Skin of body (tissue), 2 donors: ENCODE results near the gene QPCTL. TPM values are rescaled to one million over a fixed set of nuclear protein-coding genes. Genes with fewer than 3 reads are reported as not detected.
"Not testable (repeated sequence)": the region's sequence is repeated elsewhere in the genome, so short reads cannot be mapped to it uniquely, and the experiment has no call there.

Source experiments
- DNase-seq: peaks from one replicate; lab custom pipeline; 2025; lab: John Stamatoyannopoulos, UW
- total RNA-seq: library from RNA; depleted of rRNA; stranded (reverse); fragments of >200 nt; gene quantifications from one replicate; pipeline ENCODE4 v1.2.3, GENCODE V29; 2014

Gene QPCTL
- total RNA-seq, 1 donor from 2014 or later, result 3.4 TPM

GRCh38 chr19:45674946-45675345, 17.5 kb upstream of the QPCTL start:
- DNase-seq, result no peak

GRCh38 chr19:45676851-45677263, 15.6 kb upstream of the QPCTL start:
- no peak for DNase-seq

GRCh38 chr19:45677351-45678230, 14.9 kb upstream of the QPCTL start:
- no peak for DNase-seq

DNA sequence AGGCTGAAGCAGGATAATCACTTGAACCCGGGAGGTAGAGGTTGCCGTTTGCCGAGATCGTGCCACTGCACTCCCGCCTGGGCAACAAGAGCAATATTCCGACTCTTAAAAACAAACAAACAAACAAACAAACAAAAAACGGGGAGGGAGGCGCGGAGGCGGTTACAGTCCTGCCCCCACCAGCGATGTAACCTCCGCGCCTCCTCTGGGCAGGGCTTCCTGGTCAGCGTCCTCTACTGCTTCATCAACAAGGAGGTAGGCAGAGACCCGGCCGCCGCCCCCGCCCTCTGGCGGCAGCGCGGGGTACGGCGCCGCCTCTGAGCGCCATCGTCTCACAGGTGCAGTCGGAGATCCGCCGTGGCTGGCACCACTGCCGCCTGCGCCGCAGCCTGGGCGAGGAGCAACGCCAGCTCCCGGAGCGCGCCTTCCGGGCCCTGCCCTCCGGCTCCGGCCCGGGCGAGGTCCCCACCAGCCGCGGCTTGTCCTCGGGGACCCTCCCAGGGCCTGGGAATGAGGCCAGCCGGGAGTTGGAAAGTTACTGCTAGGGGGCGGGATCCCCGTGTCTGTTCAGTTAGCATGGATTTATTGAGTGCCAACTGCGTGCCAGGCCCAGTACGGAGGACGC, 11.0 kb upstream of the QPCTL start:
- DNase-seq, result peak; percentile 26

DNA sequence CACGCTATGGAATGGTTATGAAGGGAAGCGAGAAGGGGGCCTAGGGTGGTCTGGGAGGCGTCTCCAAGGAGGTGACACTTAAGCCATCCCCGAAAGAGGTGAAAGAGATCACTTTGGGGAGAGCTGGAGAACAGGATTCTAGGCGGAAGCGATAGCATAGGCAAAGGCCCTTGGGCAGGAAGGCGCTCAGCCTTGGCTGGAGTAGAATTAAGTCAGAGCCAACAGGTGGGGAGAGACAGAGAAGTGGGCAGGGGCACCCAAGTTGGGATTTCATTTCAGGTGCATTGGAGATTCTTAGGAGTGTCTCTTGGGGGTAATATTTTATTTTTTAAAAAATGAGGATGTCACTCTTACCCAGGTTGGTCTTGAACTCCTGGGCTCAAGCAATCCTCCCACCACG, 10.3 kb upstream of the QPCTL start:
- no peak for DNase-seq

DNA sequence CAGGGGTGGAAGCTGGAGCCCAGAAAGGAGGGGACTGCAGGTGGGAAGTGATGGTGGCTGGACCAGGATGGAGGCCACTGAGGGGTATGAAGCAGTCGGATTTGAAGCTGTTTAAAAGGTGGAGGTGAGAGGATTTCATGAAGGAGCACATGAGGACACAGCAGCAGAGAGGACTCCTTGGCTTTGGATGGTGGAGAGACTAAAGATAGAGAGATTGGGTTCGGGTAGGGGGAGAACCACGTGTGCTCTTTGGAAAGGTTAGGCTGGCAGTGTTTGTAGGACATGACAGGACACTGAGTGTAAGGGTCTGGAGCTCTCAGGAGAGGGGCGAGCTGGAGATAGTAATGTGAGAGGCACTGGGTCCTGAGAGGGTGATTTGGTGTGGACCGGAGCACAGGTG, 9.6 kb upstream of the QPCTL start:
- no peak for DNase-seq

- DNase-seq, result not testable (repeated sequence)
Observed at GRCh38 chr19:45685045-45685444, 7.4 kb upstream of the QPCTL start.

GRCh38 chr19:45687599-45687998, 4.9 kb upstream of the QPCTL start:
- no peak for DNase-seq

GRCh38 chr19:45691516-45692186, 815 bp upstream of the QPCTL start, which contains the start of gene SNRPD2:
Gene SNRPD2 (minus strand): TSS chr19:45691953. CDS start chr19:45691888, 65 bp downstream.
- peak; percentile 95 for DNase-seq

DNA sequence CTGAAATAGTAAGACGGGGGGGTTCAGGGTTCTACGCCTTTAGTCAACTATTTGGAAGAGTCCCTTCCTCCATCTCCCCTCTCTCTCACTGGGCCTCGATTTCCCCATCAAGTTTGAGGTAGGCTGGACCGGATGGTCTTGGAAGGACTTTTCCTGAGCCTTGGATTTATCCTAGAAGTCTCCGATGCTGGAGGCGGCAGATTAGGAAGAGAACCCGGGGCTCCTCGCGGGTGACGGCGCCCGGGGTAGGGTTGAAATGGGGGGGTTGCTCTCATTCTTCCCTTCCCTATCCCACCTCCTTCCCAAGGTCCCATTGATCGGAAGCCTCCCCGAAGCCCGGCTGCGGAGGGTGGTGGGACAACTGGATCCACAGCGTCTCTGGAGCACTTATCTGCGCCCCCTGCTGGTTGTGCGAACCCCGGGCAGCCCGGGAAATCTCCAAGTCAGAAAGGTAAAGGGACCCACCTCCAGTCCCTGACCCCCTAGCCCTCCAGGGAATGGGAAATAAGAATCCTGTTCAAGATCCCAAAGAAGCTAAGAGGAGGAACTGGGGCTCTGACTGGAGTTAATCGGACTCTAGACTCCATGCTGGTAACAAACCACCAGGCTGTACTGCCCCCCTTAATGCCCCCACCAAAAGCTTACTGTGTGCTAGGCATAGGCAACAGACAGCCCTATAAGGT, 781 bp downstream of the QPCTL start:
- peak; percentile 18 for DNase-seq

- no peak for DNase-seq
Observed at GRCh38 chr19:45701676-45702075, 9.2 kb downstream of the QPCTL start.

GRCh38 chr19:45705115-45705514, 12.6 kb downstream of the QPCTL start:
- no peak for DNase-seq

GRCh38 chr19:45705710-45706415, 13.4 kb downstream of the QPCTL start:
- no peak for DNase-seq

DNA sequence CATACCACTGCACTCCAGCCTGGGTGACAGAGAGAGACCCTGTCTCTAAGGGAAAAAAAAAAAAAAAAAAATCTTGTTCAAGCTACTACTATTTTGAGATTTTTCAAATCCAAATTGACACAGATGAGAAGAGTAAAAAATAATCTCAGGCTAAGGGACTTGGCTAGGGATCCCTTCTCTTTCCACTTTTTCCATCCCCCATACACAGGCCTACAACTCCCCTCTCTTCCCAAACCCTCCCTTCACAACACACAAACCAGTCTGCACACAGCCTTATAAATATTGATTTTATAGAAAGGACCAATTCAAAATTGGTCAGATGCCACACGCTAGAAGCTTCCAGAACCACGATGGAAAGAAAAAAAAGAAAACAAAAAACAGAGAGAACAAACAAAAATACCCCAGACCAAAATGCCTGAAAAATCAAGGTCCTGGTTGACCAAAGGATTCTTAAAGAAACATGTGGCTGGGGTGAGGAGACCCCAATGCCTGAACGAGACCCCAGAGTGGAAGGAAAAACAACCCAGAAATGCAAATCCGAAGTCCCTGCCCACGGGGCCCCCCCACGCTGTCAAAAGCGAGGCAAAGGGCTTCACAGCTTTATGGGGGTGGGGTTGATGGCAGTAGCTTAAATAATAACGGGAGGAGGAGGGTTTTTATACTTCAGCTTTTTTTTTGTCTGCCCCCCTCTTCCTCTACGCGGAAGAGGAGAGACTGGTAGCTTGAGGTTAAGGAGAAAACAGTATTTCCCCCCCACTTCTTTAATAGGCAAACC, 18.1 kb downstream of the QPCTL start:
- DNase-seq, result no peak

DNA sequence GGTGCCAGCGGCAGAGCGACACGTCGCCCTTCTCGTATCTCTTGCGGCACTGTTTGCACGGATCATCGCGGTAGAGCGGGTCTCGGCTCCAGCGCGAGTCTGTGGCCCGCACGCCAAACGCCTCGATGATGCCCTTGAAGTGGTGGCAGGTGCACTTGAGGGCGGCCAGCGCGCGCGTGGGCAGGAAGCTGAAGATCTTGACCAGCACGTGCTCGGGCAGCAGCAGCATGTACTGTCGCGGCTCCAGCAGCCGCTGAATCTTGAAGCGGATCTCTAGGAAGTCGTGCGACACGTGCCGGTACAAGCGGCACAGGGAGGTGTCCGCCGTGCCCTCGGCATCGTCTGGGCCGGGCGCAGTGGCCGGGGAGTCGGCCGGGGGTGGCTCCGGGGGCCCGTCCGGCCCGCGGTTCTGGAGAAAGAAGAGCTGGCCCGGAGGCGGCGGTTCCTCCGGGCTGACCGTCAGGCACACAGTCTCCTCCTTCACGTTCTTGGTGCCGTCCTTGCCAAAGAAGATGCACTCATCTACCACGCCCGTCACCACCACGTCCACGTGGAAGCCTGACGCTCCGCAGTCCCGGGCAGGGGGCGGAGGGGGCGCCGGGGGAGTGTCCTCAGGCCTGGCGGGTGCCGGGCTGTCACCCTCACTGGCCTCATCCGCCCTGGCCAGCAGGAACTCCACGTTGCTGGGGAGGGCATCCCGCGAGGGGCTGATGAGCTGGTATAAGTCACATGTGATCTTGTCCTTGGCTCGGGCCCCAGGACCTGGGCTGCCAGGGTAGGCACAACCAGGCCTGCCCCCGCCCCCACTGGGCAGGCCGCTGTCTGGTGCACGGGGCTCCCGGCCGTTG, 19.6 kb downstream of the QPCTL start:
- DNase-seq, result no peak

- no peak for DNase-seq
Observed at GRCh38 chr19:45712699-45713067, 20.2 kb downstream of the QPCTL start.

DNA sequence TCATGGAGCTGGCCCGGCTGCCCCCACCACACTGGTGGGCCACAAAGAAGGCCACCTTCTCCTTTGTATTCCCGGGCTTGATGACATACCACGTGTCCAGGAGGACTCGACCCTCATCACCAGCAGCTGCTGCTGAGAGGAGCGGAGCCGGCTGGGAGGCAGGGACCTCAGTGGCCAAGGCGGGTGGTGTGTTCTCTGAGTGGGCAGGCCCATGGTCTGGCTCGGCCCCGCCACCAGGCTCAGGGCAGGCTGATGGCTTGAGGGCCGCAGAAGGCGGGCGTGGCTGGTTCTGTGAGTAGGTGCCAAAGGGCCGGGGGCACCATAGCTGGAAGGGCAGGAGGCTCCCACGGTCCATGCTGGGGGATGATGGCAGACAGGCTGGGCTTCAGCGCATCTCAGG, 20.7 kb downstream of the QPCTL start:
- DNase-seq, result no peak

DNA sequence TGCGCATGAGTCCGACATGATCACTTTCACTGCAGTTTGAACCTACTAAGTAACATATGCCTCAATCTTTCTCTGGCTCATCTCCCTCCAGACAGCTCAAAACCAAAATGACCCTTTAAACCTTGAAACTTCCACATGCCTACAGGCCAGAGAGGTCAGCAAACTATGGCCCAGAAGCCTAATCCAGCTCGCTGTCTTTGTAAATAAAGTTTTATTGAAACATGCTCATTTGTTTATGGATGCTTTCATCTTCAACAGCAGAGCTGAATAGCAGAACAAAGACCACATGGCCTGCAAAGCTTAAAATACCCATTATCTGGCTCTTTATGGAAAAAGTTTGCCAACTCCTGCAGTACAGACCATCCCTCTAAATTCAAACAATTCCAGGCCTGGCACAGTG, 22.7 kb downstream of the QPCTL start:
- DNase-seq, result no peak
